Urinary bladder (tissue), 4 donors: ENCODE results near the gene PCSK6. TPM values are rescaled to one million over a fixed set of nuclear protein-coding genes. Genes with fewer than 3 reads are reported as not detected.
"Not testable (repeated sequence)": the region's sequence is repeated elsewhere in the genome, so short reads cannot be mapped to it uniquely, and the experiment has no call there.

Source experiments
- DNase-seq: peaks from one replicate; pipeline ENCODE4 v3.0.0-alpha.2; 2015; ENCODE audit errors: extremely low spot score
- H3K27ac ChIP-seq: one replicate; pipeline ENCODE4 v1.5.1; 2013; ENCODE audit warnings: low read depth, mild to moderate bottlenecking, moderate library complexity
- H3K36me3 ChIP-seq: one replicate; pipeline ENCODE4 v1.6.1; 2013; ENCODE audit warnings: mild to moderate bottlenecking, moderate library complexity; ENCODE audit not compliant: insufficient read depth
- H3K4me1 ChIP-seq: one replicate; pipeline ENCODE4 v1.6.1; 2013; ENCODE audit warnings: mild to moderate bottlenecking, moderate library complexity; ENCODE audit not compliant: insufficient read depth
- H3K4me3 ChIP-seq: one replicate; pipeline ENCODE4 v1.5.1; 2013; ENCODE audit warnings: low read depth, low read length
- WGBS: extraction: QIAGEN DNeasy Blood & Tissue Kit; methylation state at CpG from one replicate; pipeline ENCODE4 v1.1.7; 2013; 5-methylcytosine and 5-hydroxymethylcytosine counted together
- polyA plus RNA-seq: library from polyadenylated mRNA; stranded (reverse); fragments of 200-250 nt; gene quantifications from one replicate; pipeline ENCODE4 v1.2.3, GENCODE V29; 2013
- total RNA-seq: library from RNA; depleted of rRNA; stranded (reverse); fragments of >200 nt; gene quantifications from one replicate; pipeline ENCODE4 v1.2.3, GENCODE V29; 2014
- donor health status: healthy with polysubstance abuse.
- donor health status: healthy.

The PCSK6 gene
- total and polyA plus RNA-seq, 2 donors = 2.5 to 14.1 TPM

DNA sequence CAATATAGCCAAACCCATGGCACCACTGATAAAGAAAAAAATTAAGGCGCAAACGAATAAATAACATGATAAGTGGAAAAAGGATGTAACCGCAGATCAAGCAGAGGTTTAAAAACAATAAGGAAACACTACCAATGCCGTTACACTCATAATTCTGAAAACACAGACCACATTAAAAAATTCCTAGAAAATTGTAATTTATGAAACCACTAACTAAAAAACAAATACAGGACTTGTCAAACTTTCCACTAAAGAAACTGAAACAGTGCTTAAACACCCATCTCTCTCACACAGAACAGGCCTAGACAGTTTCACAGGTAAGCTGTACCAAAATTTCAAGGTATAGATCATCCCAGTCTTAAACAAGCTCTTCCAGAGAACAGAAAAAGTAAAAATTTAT, 28.4 kb downstream of the PCSK6 start:
- no peak overlapping the region for H3K4me3 ChIP-seq
- no peaks in the 10 kb centered on the region for H3K4me1 ChIP-seq
- no peaks in the 10 kb centered on the region for H3K36me3 ChIP-seq
- no peak overlapping the region for H3K27ac ChIP-seq
- WGBS = 91% methylated on average over 4 of the region's 4 CpGs
- DNase-seq = no peak

- Histone ChIP-seq H3K36me3 (no peaks in the 10 kb centered on the region), H3K27ac (no peak overlapping the region), H3K4me3 (no peak overlapping the region), H3K4me1 (no peaks in the 10 kb centered on the region)
- 94% methylated on average over 12 of the region's 12 CpGs for WGBS
- no peak for DNase-seq
These were observed 29.8 kb downstream of the PCSK6 start for GRCh38 chr15:101459579-101460300.

GRCh38 chr15:101458908-101459578, 30.5 kb downstream of the PCSK6 start:
- Histone ChIP-seq H3K4me3 (no peak overlapping the region), H3K36me3 (no peaks in the 10 kb centered on the region), H3K4me1 (no peaks in the 10 kb centered on the region), H3K27ac (no peak overlapping the region)
- WGBS = 47% methylated on average over 16 of the region's 16 CpGs
- no peak for DNase-seq

DNA sequence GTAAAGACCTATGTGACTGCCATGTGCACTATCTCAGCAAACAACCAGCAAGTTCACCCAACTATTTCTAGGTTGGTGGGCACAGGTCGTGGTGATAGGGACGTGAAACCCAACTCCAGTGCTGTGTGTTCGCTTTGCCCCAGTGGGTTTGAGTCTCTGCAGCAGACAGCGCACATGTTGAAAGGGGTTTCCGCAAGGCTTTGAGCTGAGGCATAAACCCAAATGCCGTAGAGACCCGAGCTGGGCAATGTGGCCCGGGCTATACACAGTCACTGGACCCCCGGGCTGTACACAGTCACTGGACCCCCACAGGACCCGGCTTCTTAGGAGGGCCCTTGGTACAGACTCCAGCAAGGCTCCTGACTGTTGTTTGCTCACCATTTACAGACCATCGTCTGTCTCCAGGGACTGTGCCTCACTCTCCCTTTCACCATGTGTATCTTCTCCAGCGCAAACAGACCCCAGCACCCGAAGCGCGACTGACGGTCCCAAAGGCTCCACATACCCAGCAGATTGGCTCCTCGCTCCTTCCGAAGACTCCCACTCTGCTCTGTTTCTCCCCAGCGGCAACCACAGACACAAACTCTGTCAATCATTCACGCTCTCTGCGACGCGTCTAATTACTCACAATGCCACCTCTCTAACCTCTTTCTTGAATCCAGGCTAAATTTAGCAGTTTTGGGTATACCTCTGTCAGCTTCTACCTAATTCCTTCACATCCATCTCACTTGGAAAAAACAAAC, 31.2 kb downstream of the PCSK6 start:
- Histone ChIP-seq H3K4me3 (no peak overlapping the region), H3K27ac (no peak overlapping the region), H3K36me3 (no peaks in the 10 kb centered on the region), H3K4me1 (no peaks in the 10 kb centered on the region)
- 90% methylated on average over 23 of the region's 23 CpGs for WGBS
- DNase-seq = no peak

DNA sequence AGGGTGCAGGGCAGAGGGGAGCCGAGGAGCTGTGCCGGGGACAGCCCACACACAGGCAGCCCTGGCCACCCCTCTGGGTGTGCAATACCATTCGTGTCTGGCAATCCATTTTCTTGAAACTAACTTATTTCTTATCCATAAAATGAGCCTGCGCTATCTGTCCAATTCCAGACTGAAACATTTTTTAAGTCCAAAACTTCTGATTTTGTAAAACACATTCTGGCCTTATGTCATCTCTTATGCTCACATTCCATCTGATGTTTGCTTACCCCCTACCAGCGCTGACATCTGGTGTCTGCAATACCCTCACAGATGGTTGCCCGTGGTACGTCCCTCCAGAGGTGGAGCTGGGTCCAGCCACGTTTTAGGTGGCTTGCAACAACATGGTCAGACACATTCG, 31.8 kb downstream of the PCSK6 start:
- Histone ChIP-seq H3K4me3 (no peak overlapping the region), H3K27ac (no peak overlapping the region), H3K36me3 (no peaks in the 10 kb centered on the region), H3K4me1 (no peaks in the 10 kb centered on the region)
- WGBS = 72% methylated on average over 9 of the region's 9 CpGs
- no peak for DNase-seq

GRCh38 chr15:101456057-101456739, 33.3 kb downstream of the PCSK6 start:
- H3K36me3 ChIP-seq = no peaks in the 10 kb centered on the region
- 82% methylated on average over 14 of the region's 14 CpGs for WGBS
- H3K4me1 ChIP-seq = no peaks in the 10 kb centered on the region
- no peak overlapping the region for H3K27ac ChIP-seq
- no peak for DNase-seq
- no peak overlapping the region for H3K4me3 ChIP-seq

GRCh38 chr15:101455291-101456025, 34.0 kb downstream of the PCSK6 start:
- no peak for DNase-seq
- H3K27ac ChIP-seq = no peak overlapping the region
- no peak overlapping the region for H3K4me3 ChIP-seq
- no peaks in the 10 kb centered on the region for H3K36me3 ChIP-seq
- H3K4me1 ChIP-seq = no peaks in the 10 kb centered on the region
- 45% methylated on average over 11 of the region's 11 CpGs for WGBS

- H3K4me3 ChIP-seq = not testable (repeated sequence)
- WGBS = 93% methylated on average over 5 of the region's 5 CpGs
These were observed 34.7 kb downstream of the PCSK6 start for GRCh38 chr15:101454781-101455180.

GRCh38 chr15:101454365-101454764, 35.1 kb downstream of the PCSK6 start:
- H3K27ac ChIP-seq = no peak overlapping the region
- 90% methylated on average over 8 of the region's 8 CpGs for WGBS

More at GRCh38 chr15:101454781-101455180, 34.7 kb downstream of the PCSK6 start:
- not testable (repeated sequence) for H3K4me1 ChIP-seq, H3K36me3 ChIP-seq, DNase-seq, H3K27ac ChIP-seq

DNA sequence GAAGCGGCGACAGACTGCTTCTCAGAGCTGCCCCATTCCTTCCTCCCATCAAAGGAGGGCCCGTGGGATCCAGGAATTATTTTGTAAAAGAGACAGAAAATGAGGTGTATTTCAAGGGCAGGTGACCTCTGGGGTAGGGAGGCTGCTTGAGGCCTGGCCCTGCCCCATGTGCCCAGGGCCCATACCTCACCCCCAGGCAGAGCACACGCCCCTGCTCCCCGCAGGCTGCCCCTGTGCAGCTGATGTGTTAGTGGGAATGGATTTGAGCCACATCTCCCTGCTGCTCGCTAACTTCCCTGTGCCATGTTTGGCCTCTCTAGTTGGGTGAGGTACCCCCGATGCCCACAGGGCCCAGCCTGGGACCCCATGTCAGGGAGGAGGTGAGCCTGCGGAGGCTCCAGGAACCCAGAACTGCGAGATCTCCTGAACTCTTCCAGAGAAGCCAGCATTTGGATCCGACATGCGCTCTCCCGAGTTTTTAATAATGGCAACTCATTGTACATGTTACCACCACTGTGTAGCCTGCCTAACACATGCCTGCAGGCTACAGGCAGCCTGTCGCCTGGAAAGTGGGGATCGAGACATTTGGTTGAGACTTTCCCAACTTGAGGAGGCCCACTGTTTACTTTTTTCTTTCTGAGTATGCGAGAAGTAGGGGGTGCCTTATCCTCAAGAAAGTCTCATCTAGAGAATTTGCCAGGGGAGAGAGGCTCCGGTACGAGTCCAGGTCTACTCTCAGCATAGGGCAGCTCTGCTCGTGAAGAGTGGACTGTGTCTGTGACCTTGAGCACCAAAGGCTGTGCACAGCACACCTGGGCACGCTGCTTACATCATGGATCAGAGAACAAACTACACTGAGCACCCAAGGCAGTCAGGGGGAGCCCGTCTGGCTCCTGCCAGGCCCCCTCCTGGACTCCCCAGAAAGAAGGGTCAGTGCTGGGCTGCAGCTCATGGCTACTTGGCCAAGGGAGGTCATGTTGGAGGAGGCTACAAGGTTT, 36.1 kb downstream of the PCSK6 start:
- DNase-seq = no peak
- WGBS = 93% methylated on average over 20 of the region's 20 CpGs
- Histone ChIP-seq H3K27ac (no peak overlapping the region), H3K4me3 (no peak overlapping the region), H3K4me1 (no peaks in the 10 kb centered on the region), H3K36me3 (no peaks in the 10 kb centered on the region)

More at GRCh38 chr15:101454365-101454764, 35.1 kb downstream of the PCSK6 start:
- DNase-seq = no peak
- Histone ChIP-seq H3K4me3 (no peak overlapping the region), H3K36me3 (no peaks in the 10 kb centered on the region), H3K4me1 (no peaks in the 10 kb centered on the region)

DNA sequence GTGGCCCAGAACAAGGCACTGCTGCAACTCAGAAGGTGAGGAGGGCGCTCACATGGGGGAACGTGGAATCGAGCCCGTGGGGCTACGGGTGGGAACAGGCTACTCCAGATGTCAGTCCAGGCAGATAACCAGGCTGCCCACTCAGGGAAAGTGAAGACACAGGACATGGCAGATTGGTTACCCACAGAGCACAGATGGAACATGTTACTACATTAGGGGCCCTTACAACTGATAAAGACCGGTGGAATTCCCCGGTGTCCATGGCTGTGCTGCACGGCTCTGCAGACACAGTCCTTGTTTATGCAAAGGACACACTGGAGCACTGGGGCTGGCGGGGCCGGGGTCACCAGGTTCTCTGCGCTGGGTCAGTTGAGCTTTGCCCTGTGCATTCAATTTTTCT, 36.9 kb downstream of the PCSK6 start:
- Histone ChIP-seq H3K36me3 (no peaks in the 10 kb centered on the region), H3K27ac (no peak overlapping the region), H3K4me3 (no peak overlapping the region), H3K4me1 (no peaks in the 10 kb centered on the region)
- no peak for DNase-seq
- 75% methylated on average over 11 of the region's 11 CpGs for WGBS

- H3K4me3 ChIP-seq = no peak overlapping the region
- WGBS = 67% methylated on average over 3 of the region's 3 CpGs
- DNase-seq = no peak
- no peaks in the 10 kb centered on the region for H3K36me3 ChIP-seq
- H3K4me1 ChIP-seq = no peaks in the 10 kb centered on the region
- no peak overlapping the region for H3K27ac ChIP-seq
These were observed 37.7 kb downstream of the PCSK6 start for GRCh38 chr15:101451846-101452245.
